K562 (cell line): Measurements from ENCODE around the gene RNF39. TPM values are rescaled to one million over a fixed set of nuclear protein-coding genes. Genes with fewer than 3 reads are reported as not detected.

Experiments used
- ATAC-seq: fragments of 200-7000 bp; cut with Tn5 transposase; 3 replicates; pipeline ENCODE4 v1.9.1; 2020; ENCODE audit warnings: moderate library complexity
- BruUV-seq: library from RNA; stranded (reverse); fragments of 400-500 nt; replicated peaks from 2 replicates; lab custom pipeline; 2021; lab: Mats Ljungman, UMichigan
- CTCF ChIA-PET: fragments of 300-600 bp; formaldehyde crosslinking; extraction: SDS; loops from one replicate; lab custom pipeline; 2021; ENCODE audit warnings: low intra/inter-chr PET ratio; lab: Yijun Ruan, JAX
- POLR2A ChIA-PET: fragments of 300-600, 350-650 bp; sonication (Branson Sonifier 250); formaldehyde crosslinking; extraction: SDS; loops from one replicate; lab custom pipeline; 2021; ENCODE audit warnings: antibody characterized with exemption, inconsistent platforms; lab: Yijun Ruan, JAX
- DNase-seq, 4 experiments: peaks; one replicate each; pipeline versions ENCODE4 v3.0.0 to v3.0.0-alpha.2; 2011 to 2018; ENCODE audit warnings: low spot score in 3 of 4, mixed read lengths in 3 of 4; ENCODE audit errors: extremely low read depth in 1 of 4
- FAIRE-seq: peaks from 2 replicates; lab custom pipeline; 2011; peaks lifted over from hg19 to GRCh38; lab: Jason Lieb, UNC
- H2AFZ ChIP-seq: 2 replicates; pipeline ENCODE4 v1.6.0; 2011; ENCODE audit warnings: low read depth, low read length, control low read depth, inconsistent platforms
- H3K27ac ChIP-seq: fragments of 200-600 bp; 3 replicates; pipeline ENCODE4 v1.8.0; 2011; ENCODE audit warnings: low read depth, mild to moderate bottlenecking, control low read depth, inconsistent platforms, low read length, moderate library complexity, mixed read lengths; ENCODE audit errors: extremely low read depth
- H3K27me3 ChIP-seq, 2 experiments: fragments of 300-600 bp in 1 of 2; 2 replicates in 1 of 2; 3 replicates in 1 of 2; pipeline versions ENCODE4 v1.6.0 to v1.8.0; 2011; ENCODE audit warnings: inconsistent platforms in 2 of 2, low read length in 2 of 2, mild to moderate bottlenecking in 1 of 2, mixed read lengths in 1 of 2, moderate library complexity in 1 of 2; ENCODE audit not compliant: control insufficient read depth in 2 of 2, insufficient read depth in 2 of 2
- H3K36me3 ChIP-seq: fragments of 300-600 bp; 3 replicates; pipeline ENCODE4 v1.8.0; 2011; ENCODE audit warnings: mild to moderate bottlenecking, low read length, inconsistent platforms; ENCODE audit not compliant: control insufficient read depth, insufficient read depth
- H3K4me1 ChIP-seq, 2 experiments: fragments of 200-600 bp in 1 of 2; replicated peaks in 1 of 2; 2 replicates in 1 of 2; 3 replicates in 1 of 2; pipeline versions ENCODE4 v1.5.1 to v1.8.0; 2011; ENCODE audit warnings: inconsistent platforms in 2 of 2, low read length in 2 of 2, mild to moderate bottlenecking in 1 of 2, mixed read lengths in 1 of 2, moderate library complexity in 1 of 2; ENCODE audit not compliant: control insufficient read depth in 2 of 2, insufficient read depth in 2 of 2
- H3K4me2 ChIP-seq: 2 replicates; pipeline ENCODE4 v1.6.1; 2011; ENCODE audit warnings: low read length, control low read depth, inconsistent platforms, mixed read lengths; ENCODE audit not compliant: insufficient read depth
- H3K4me3 ChIP-seq: fragments of 200-600 bp; sonication (generic), shearing (Covaris generic); 2 replicates; pipeline ENCODE4 v1.5.1; 2016; ENCODE audit warnings: control low read depth, inconsistent platforms
- H3K79me2 ChIP-seq: fragments of 200-600 bp; 3 replicates; pipeline ENCODE4 v1.8.0; 2011; ENCODE audit warnings: low read length, inconsistent platforms; ENCODE audit not compliant: control insufficient read depth, insufficient read depth
- H3K9ac ChIP-seq, 2 experiments: 2 replicates each; pipeline versions ENCODE4 v1.6.0 to v1.6.1; 2011; ENCODE audit warnings: low read depth in 2 of 2, low read length in 2 of 2, control low read depth in 1 of 2, inconsistent platforms in 1 of 2, mild to moderate bottlenecking in 1 of 2, mixed read lengths in 1 of 2; ENCODE audit not compliant: insufficient read depth in 1 of 2
- H3K9me1 ChIP-seq: one replicate; pipeline ENCODE4 v1.6.0; 2011; ENCODE audit warnings: inconsistent platforms, mild to moderate bottlenecking, low read length, moderate library complexity; ENCODE audit not compliant: control insufficient read depth, insufficient read depth
- H3K9me3 ChIP-seq: replicated peaks from 2 replicates; pipeline ENCODE4 v1.5.1; 2011; ENCODE audit warnings: low read depth, low read length, inconsistent platforms; ENCODE audit not compliant: control insufficient read depth, insufficient read depth
- H4K20me1 ChIP-seq: replicated peaks from 2 replicates; pipeline ENCODE4 v1.6.1; 2011; ENCODE audit warnings: low read length, inconsistent platforms, mixed read lengths; ENCODE audit not compliant: control insufficient read depth, insufficient read depth
- JUN ChIP-seq, 2 experiments: sonication (generic) in 1 of 2; formaldehyde crosslinking in 1 of 2; IDR thresholded peaks; 2 replicates each; pipeline versions ENCODE4 v1.6.1 to v1.8.0; 2012 to 2022; ENCODE audit warnings: borderline replicate concordance in 2 of 2, mild to moderate bottlenecking in 2 of 2, improper control_type of control experiment in 1 of 2, low read depth in 1 of 2, low read length in 1 of 2, missing genetic modification reagents in 1 of 2
- KAT7 ChIP-seq: sonication (generic); formaldehyde crosslinking; IDR thresholded peaks from 2 replicates; pipeline ENCODE4 v1.8.0; 2022; ENCODE audit warnings: missing genetic modification reagents, mild to moderate bottlenecking, borderline replicate concordance
- PTRF ChIP-seq: fragments of 450-650 bp; IDR thresholded peaks from 2 replicates; pipeline ENCODE4 v1.6.1; 2016; ENCODE audit warnings: mild to moderate bottlenecking, missing genetic modification characterization, missing compliant biosample characterization
- RUNX1 ChIP-seq: sonication (generic); IDR thresholded peaks from 2 replicates; pipeline ENCODE4 v1.6.1; 2016; ENCODE audit warnings: antibody characterized with exemption, low read depth
- ZNF217 ChIP-seq: sonication (generic); formaldehyde crosslinking; IDR thresholded peaks from 2 replicates; pipeline ENCODE4 v1.8.0; 2022; ENCODE audit warnings: mild to moderate bottlenecking, missing genetic modification reagents
- ZNF79 ChIP-seq: fragments of 250-450 bp; sonication (Bioruptor Pico); IDR thresholded peaks from 2 replicates; pipeline ENCODE4 v1.4.0; 2020; ENCODE audit warnings: low read depth, mild to moderate bottlenecking, moderate library complexity
- WGBS: fragments of 100-300 bp; shearing (Covaris generic); methylation state at CpG from one replicate; pipeline ENCODE4 v1.1.6; 2016; ENCODE audit warnings: low coverage, mixed read lengths; ENCODE audit not compliant: insufficient coverage; ENCODE audit errors: missing lambda C conversion rate; 5-methylcytosine and 5-hydroxymethylcytosine counted together
- in situ Hi-C: fragments of 300-500 bp; cut with MboI; formaldehyde crosslinking; loops from 4 replicates; pipeline ENCODE4 v1.15.0; 2018; ENCODE audit warnings: inconsistent platforms, mixed read lengths
- intact Hi-C: fragments of 100-400 bp; cut with micrococcal nuclease; formaldehyde crosslinking; loops from 2 replicates; pipeline ENCODE4 v1.14.2; 2022
- polyA plus RNA-seq, 8 experiments: library from polyadenylated mRNA; depleted of rRNA in 4 of 8; stranded (reverse) in 5 of 8; unstranded in 3 of 8; fragments of >200 nt; fragmentation: Nextera tagmentation in 2 of 8; fragmentation: Illumina TruSeq in 1 of 8; extraction: Ambion mirVana in 2 of 8; extraction: Trizol in 1 of 8; gene quantifications; 2 replicates each; pipeline versions ENCODE4 v1.2.1 to v1.2.3, GENCODE V29; 2011 to 2014; ENCODE audit warnings: inconsistent platforms in 1 of 8, missing spikeins in 1 of 8
- total RNA-seq, 7 experiments: library from RNA; depleted of rRNA in 6 of 7; stranded (reverse); fragments of >200 nt in 6 of 7; fragmentation: Illumina TruSeq in 2 of 7; extraction: Trizol in 2 of 7; gene quantifications; 2 replicates each; pipeline versions ENCODE4 v1.2.1 to v1.2.3, GENCODE V29; 2011 to 2021; ENCODE audit warnings: low replicate concordance in 1 of 7
- TF ChIP-seq, protein P1 (sequence below): fragments of 200-800 bp; sonication (Bioruptor generic); IDR thresholded peaks from 2 replicates; pipeline ENCODE4 v1.6.1; 2017; ENCODE audit warnings: missing genetic modification characterization, missing compliant biosample characterization
- TF ChIP-seq, protein P2 (sequence below): IDR thresholded peaks from 2 replicates; pipeline ENCODE4 v1.6.1; 2011; ENCODE audit warnings: borderline replicate concordance, low read depth, mild to moderate bottlenecking, moderate library complexity, low read length; ENCODE audit not compliant: insufficient read depth, poor library complexity, severe bottlenecking
- TF ChIP-seq, protein P3 (sequence below), 2 experiments: fragments of 450-650 bp; conservative IDR thresholded peaks; 2 replicates each; pipeline ENCODE4 v1.6.1; 2017; ENCODE audit warnings: mild to moderate bottlenecking in 2 of 2, moderate library complexity in 2 of 2

The RNF39 gene
- total and polyA plus RNA-seq, 9 of the 15 experiments (the other 6 are each of a cell fraction or from before 2014, with no cell fraction given): not detected

DNA sequence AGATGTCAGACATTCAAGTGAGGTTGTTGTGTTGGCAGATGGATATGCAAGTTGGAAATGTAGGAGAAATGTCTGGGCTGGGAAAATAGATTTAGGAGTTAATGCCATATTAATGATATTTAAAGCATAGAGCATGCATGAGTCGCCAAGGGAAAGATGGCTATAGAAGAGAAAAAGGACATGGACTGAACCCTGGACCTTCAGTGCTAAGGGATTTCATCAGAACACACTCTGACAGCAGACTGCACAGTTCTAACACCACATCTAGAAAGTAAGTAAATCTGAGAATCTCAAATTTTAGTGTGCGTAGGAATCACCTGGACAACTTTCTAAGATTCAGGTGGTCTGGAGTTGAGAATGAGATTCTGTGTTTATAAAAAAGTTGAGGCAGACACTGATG, 31.8 kb downstream of the RNF39 start:
- no peaks in the 10 kb centered on the region for H3K9me1 ChIP-seq
- H3K27ac ChIP-seq: no peak overlapping the region
- no peak for ATAC-seq
- peaks cover 0 to 6% of the 10 kb centered on the region in 2 experiments; a peak in 1 of 5 replicates for H3K4me1 ChIP-seq
- TF ChIP-seq, protein P1, sequence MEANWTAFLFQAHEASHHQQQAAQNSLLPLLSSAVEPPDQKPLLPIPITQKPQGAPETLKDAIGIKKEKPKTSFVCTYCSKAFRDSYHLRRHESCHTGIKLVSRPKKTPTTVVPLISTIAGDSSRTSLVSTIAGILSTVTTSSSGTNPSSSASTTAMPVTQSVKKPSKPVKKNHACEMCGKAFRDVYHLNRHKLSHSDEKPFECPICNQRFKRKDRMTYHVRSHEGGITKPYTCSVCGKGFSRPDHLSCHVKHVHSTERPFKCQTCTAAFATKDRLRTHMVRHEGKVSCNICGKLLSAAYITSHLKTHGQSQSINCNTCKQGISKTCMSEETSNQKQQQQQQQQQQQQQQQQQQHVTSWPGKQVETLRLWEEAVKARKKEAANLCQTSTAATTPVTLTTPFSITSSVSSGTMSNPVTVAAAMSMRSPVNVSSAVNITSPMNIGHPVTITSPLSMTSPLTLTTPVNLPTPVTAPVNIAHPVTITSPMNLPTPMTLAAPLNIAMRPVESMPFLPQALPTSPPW (CRISPR knock-in tag): no peak
- TF ChIP-seq, protein P2, sequence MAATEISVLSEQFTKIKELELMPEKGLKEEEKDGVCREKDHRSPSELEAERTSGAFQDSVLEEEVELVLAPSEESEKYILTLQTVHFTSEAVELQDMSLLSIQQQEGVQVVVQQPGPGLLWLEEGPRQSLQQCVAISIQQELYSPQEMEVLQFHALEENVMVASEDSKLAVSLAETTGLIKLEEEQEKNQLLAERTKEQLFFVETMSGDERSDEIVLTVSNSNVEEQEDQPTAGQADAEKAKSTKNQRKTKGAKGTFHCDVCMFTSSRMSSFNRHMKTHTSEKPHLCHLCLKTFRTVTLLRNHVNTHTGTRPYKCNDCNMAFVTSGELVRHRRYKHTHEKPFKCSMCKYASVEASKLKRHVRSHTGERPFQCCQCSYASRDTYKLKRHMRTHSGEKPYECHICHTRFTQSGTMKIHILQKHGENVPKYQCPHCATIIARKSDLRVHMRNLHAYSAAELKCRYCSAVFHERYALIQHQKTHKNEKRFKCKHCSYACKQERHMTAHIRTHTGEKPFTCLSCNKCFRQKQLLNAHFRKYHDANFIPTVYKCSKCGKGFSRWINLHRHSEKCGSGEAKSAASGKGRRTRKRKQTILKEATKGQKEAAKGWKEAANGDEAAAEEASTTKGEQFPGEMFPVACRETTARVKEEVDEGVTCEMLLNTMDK: no peak
- TF ChIP-seq PTRF (tag) (no peak), JUN (IDR thresholded peaks at IDR 0.05; ENCODE audit: borderline replicate concordance, low read depth, low read length) (no peak), JUN (CRISPR knock-in tag; IDR thresholded peaks at IDR 0.05; ENCODE audit: borderline replicate concordance) (no peak), ZNF79 (CRISPR knock-in tag) (no peak), KAT7 (CRISPR knock-in tag) (no peak), ZNF217 (CRISPR knock-in tag) (no peak), RUNX1 (no peak)
- TF ChIP-seq, protein P3, sequence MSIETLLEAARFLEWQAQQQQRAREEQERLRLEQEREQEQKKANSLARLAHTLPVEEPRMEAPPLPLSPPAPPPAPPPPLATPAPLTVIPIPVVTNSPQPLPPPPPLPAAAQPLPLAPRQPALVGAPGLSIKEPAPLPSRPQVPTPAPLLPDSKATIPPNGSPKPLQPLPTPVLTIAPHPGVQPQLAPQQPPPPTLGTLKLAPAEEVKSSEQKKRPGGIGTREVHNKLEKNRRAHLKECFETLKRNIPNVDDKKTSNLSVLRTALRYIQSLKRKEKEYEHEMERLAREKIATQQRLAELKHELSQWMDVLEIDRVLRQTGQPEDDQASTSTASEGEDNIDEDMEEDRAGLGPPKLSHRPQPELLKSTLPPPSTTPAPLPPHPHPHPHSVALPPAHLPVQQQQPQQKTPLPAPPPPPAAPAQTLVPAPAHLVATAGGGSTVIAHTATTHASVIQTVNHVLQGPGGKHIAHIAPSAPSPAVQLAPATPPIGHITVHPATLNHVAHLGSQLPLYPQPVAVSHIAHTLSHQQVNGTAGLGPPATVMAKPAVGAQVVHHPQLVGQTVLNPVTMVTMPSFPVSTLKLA (conservative IDR thresholded peaks at IDR 0.05): no peak
- no peaks in the 10 kb centered on the region; the same call in 2 of the 3 replicates for H3K36me3 ChIP-seq
- H3K9me3 ChIP-seq: no peaks in the 10 kb centered on the region
- no peaks in the 10 kb centered on the region for H3K79me2 ChIP-seq
- no peak for DNase-seq
- H2AFZ ChIP-seq: no peak overlapping the region
- CTCF ChIA-PET: no interaction called here
- H3K4me2 ChIP-seq: no peak overlapping the region
- H3K4me3 ChIP-seq: no peak overlapping the region
- H4K20me1 ChIP-seq: no peaks in the 10 kb centered on the region
- in situ Hi-C loops: no loop called here
- H3K9ac ChIP-seq: no peak overlapping the region
- intact Hi-C loops: no loop called here
- POLR2A ChIA-PET: no interaction called here
- FAIRE-seq: no peak
- WGBS: 88% methylated on average over 2 of the region's 2 CpGs
- H3K27me3 ChIP-seq: no peaks in the 10 kb centered on the region
- BruUV-seq: no TSS peak
